Measurements from ENCODE around the gene CASP7.
A peak's percentile ranks its signal among the peaks of the same experiment; 100 is the strongest.
"Not testable (repeated sequence)": the region's sequence is repeated elsewhere in the genome, so short reads cannot be mapped to it uniquely, and the experiment has no call there.

CASP7 gene

GRCh38 chr10:113679463-113680189, at the start of gene CASP7:
CASP7 (plus strand) TSS chr10:113679912; CDS start chr10:113697494, 17,582 bp downstream.
- DNase-seq (ENCODE audit: low spot score) = peak; percentile 82

DNA sequence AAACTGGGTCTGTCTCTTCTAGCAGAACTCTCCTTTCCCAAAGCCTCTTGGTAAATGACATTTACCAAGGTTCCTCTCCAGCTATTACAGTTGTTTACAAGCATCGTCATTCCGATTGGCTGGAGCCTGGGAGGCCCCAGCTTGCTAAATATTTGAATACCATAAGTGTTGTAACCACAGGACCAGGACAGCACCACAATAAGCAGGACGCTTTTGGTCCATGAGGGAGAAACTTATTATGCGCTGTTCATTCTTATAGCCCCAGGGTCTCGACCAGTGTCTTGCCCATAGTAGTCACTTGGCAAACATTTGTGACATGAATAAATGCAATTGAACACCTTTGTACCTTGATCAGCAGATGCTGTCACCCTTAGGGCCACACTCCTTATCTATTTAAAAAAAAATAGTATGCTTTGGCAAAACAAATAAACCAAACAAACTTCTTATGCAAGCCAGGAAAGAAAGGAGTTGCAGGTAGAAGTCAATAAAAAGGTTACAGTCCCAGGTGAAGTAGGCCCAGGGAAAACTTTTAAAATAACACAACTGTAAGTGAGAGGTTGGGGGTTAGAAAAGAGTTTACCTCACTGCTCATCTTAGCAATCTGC, 48.7 kb upstream of the CASP7 start:
- DNase-seq (ENCODE audit: low spot score) = no peak

DNA sequence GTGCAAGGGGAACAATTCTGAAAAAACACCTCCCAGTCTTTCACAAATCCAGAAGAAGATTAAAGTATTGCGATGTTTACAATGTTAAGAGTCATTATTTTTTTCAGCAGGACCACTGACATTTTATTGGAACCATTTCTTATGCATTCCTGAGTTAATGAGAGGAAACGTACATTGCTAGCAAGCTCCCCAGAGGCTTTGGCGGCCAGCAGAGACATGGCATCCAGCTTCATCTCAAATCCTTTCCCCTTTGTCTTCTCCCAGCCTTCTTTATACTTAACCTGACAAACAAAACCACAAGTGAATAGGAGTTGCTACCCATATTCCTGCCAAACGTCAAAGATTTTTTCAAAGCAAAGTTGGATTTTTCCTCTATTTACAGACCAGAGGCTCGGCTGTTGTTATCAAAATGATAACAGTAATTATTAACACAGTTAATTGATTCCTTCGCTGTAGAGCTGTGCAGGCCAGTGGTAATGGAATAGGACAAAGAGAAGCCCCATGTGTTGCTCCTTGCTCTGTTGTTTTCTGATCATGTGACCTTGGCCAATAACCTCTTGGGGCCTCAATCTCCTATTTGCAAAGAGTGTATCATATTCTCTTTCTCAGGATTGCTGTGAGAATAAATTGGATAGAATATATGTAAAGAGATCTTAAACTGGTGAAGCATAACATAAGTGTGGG, 47.9 kb upstream of the CASP7 start:
- DNase-seq (ENCODE audit: low spot score) = no peak

- no peak for DNase-seq (ENCODE audit: low spot score)
These were observed 39.7 kb upstream of the CASP7 start for GRCh38 chr10:113639966-113640365.

DNA sequence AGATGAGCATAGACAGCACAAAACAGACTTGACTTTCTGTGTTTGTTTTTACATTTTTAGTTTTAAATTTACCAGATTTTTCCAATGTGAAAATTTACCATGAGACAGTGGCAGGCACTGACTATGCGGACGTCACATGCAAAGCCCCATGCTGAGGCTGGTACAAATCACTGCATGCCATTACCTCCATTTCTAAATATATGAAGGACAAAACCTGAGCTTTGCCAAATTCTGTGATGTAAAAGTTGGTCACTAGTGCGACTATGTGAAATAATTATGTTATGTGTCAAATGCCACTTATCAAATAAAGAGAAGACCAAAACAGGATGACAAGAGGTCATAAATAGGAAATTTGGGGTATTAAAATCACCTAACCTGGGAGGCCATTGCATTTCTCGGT, 38.0 kb upstream of the CASP7 start:
- DNase-seq (ENCODE audit: low spot score) = no peak

- DNase-seq (ENCODE audit: low spot score) = no peak
These were observed 36.5 kb upstream of the CASP7 start for GRCh38 chr10:113643183-113643582.

GRCh38 chr10:113644185-113645120, 35.3 kb upstream of the CASP7 start:
- DNase-seq (ENCODE audit: low spot score) = no peak

GRCh38 chr10:113646336-113647201, 33.1 kb upstream of the CASP7 start:
- no peak for DNase-seq (ENCODE audit: low spot score)

DNA sequence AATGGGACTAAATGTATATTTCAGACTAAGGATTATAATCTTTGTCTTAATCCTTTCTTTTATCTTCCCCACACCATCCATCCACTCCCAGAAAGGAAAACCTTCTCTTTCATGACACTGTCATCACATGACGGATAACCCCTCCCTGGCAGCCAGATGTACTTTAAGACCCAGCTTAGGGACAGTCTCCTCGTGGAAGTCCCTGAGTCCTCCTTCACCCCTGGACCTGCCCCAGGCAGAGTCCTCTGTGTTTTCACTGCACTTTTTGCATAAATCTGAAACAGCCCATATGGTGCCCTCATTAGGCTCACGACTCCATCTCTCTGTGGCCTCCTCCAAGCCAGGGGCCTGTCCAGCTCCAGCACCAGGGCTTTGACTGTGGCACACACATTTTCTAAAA, 31.9 kb upstream of the CASP7 start:
- no peak for DNase-seq (ENCODE audit: low spot score)

DNA sequence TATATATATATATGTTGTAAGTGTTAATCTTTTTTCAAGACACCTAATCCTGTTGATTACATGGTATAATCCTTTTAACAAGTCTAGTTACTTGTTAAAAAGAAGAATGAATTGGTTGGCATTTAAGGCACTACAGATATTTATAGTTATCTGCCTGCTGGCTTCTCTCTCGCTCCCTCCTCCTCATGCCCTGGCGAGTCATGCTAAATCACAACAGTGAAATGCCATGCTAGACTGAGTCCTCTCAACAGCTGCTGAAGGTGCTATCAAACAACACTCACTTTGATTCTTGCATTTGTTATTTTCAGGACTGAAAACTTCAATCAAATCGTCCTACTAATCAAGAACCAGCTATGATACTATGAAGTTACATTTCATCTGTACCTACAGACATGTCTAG, 31.2 kb upstream of the CASP7 start:
- no peak for DNase-seq (ENCODE audit: low spot score)

DNA sequence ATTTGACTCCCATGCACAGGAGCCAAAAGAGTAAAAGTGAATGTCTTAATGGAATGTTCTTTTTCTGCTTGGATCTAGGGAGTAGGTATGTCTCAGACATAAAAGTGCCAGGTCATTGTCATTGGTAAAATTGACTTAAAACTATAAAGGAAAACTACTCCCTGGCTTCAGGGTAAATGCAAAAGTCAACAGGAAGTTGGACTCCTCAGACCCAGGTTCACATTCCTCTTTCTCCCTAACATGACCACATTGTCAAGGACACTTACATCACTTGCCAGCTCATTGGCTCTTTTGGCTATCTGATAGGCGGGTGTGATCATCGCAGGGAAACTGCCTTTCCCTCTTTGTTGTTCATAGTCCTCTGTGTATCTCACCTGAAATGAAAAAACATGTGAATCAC, 29.5 kb upstream of the CASP7 start:
- DNase-seq (ENCODE audit: low spot score) = no peak

- DNase-seq (ENCODE audit: low spot score) = no peak
These were observed 28.7 kb upstream of the CASP7 start for GRCh38 chr10:113651021-113651420.

- DNase-seq (ENCODE audit: low spot score) = no peak
These were observed 27.8 kb upstream of the CASP7 start for GRCh38 chr10:113651898-113652297.

DNA sequence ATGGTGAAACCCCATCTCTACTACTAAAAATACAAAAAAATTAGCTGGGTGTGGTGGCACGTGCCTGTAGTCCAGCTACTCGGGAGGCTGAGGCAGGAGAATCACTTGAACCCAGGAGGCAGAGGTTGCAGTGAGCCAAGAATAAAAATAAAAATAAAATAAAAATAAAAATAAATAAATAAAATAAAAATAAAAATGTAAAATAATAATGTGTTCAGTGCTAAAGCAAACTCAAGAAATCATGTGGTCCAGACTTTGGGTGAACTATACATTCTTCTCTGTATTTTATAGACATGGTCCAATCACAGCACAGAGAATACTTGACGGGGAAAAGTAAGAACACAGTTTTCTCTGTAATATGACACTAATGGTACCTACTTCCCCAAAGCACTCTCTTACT, 27.3 kb upstream of the CASP7 start:
- not testable (repeated sequence) for DNase-seq (ENCODE audit: low spot score)

DNA sequence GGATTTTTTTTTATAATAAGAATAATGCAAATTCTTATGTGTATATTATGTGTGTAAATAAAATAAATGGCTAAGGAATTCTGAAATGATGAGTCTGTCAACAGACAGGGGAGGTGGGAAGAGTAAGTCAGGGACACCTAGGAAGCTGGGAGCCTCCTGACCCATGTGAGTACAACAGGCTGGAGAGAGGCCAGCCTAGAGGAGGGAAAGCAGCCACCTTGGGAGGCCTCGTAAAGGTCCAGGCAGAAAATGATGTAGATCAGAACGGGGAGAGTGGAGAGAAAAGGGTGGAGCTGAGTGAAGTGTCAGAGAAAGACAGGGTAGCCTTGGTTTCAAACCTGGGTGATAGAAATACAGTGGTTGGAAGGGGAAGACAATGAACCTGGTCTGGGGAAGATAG, 22.8 kb upstream of the CASP7 start:
- DNase-seq (ENCODE audit: low spot score) = no peak

DNA sequence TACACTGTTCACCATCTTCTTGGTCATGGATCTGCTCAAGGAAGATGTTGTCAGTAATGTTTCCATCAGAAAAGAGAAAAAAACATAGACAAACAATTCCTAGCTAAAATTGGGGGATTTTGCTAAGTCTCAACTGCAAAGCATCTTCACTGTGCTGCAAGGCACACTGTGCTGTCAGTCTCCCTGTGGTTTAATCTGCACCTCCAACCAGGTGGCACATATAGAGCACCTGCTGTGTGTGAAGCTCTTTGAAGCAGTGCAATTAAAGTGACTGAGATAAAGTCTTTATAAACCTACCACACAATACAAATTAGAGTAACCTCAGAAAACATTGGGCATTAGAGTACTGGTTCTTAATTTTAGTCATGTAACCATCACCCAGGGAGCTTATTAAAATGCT, 22.2 kb upstream of the CASP7 start:
- DNase-seq (ENCODE audit: low spot score) = no peak

DNA sequence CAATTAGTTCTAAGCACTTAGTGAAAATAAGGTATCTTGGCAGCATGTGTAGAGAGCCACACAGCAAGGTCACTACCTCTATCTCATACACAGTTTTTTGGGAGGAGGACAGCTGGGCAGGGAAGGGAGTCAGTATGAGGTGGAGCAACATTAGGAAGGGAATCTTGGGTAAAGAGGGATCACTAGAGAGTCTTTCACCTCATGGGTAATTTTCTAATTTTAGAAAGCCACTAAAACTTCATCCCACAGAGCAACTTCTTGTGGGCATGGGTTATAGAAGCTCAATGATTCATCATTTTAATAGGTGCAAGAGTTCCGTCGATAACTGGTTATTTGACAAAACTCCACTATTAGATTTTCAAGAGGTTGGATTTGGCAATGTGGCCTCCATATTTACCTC, 18.4 kb upstream of the CASP7 start:
- DNase-seq (ENCODE audit: low spot score) = no peak

- no peak for DNase-seq (ENCODE audit: low spot score)
These were observed 16.6 kb upstream of the CASP7 start for GRCh38 chr10:113663142-113663541.

- DNase-seq (ENCODE audit: low spot score) = no peak
These were observed 15.8 kb upstream of the CASP7 start, which contains the start of gene NRAP for GRCh38 chr10:113663908-113664307. NRAP (minus strand) TSS chr10:113664041; CDS start chr10:113663882, 159 bp downstream.

- no peak for DNase-seq (ENCODE audit: low spot score)
These were observed 14.4 kb upstream of the CASP7 start for GRCh38 chr10:113665352-113665751.

DNA sequence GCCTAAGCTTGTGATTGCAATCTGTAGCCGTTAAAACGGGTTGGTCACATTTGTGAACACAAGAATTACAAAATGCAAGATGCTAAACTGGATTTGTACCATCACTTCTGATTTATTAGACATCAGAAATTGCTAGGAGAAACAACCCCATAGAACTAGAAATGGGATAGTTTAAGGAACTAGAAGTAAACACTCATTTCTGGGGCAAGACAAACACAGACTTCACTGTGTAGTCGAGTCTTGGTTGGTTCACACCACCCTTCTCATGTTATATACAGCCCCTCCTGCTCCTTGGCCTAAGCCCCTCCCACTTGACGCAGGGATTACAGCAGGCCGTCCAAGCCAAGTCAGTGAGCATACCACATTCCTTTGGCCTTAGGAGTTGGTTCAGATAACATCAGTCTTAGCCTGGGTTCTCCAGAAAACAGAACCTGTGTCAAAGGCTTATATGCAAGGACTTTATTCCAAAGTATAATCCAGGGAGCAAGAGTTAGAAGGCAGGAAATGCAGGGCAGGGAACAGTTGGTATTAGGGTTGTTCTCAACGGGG, 13.8 kb upstream of the CASP7 start:
- no peak for DNase-seq (ENCODE audit: low spot score)
